Peyer's patch (tissue), 4 donors: ENCODE results near the gene ATXN1.

Experiments
- POLR2A ChIP-seq, 2 donors: fragments of 450-650 bp; IDR thresholded peaks; one replicate each; pipeline ENCODE4 v1.5.1; 2017; ENCODE audit warnings: antibody characterized with exemption in 2 of 2, mild to moderate bottlenecking in 2 of 2, moderate library complexity in 2 of 2
- TF ChIP-seq, protein P1 (sequence below), 6 experiments: fragments of 450-650 bp in 4 of 6; fragments of 200-600 bp in 2 of 6; sonication (generic) in 1 of 6; IDR thresholded peaks; one replicate each; pipeline ENCODE4 v1.5.1; 2017 to 2019; ENCODE audit warnings: antibody characterized with exemption in 6 of 6, mild to moderate bottlenecking in 3 of 6, moderate library complexity in 1 of 6

DNA sequence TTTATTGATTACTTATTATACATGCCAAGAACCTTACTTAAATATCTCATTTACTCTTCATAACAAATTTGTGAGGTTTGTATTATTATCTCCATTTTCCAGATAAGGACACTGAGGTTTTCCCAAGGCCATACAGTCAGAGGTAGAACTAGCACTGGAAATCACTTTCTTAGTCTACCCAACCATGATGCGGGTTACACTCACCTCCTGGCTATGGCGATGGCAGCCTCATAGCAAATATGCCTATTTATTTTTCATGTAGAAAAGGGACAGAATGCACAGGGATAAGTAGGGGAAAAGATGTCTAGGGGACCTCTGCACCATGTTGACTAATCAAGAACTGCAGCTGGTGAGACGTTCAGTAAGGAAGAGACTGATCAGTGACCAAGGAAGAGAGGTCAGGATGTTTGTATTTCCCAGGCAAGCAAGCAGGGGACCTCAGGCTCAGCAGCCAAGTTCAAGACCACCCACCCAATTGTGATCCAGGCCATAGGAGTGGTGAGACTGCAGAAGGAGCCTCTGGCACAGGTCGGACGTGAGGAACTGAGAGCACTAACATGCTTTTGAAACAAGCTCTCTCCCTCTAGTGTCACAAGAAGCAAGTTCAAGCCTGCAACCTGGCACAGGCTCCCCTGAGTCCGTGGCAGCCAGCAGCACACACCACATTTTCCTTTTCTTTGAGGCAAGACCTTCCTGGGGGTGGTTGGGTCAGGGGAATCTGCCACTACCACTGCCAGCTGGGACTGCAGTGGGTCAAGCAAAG is 425.0 kb downstream of the ATXN1 start:
- TF ChIP-seq, protein P1, sequence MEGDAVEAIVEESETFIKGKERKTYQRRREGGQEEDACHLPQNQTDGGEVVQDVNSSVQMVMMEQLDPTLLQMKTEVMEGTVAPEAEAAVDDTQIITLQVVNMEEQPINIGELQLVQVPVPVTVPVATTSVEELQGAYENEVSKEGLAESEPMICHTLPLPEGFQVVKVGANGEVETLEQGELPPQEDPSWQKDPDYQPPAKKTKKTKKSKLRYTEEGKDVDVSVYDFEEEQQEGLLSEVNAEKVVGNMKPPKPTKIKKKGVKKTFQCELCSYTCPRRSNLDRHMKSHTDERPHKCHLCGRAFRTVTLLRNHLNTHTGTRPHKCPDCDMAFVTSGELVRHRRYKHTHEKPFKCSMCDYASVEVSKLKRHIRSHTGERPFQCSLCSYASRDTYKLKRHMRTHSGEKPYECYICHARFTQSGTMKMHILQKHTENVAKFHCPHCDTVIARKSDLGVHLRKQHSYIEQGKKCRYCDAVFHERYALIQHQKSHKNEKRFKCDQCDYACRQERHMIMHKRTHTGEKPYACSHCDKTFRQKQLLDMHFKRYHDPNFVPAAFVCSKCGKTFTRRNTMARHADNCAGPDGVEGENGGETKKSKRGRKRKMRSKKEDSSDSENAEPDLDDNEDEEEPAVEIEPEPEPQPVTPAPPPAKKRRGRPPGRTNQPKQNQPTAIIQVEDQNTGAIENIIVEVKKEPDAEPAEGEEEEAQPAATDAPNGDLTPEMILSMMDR (IDR thresholded peaks at IDR 0.05), result no peak
- no peak for TF ChIP-seq POLR2A (IDR thresholded peaks at IDR 0.05)
